Measurements from ENCODE around the gene AGBL4.

- no peak for TF ChIP-seq EZH2 (IDR thresholded peaks at IDR 0.05)
- TF ChIP-seq POLR2AphosphoS5 (IDR thresholded peaks at IDR 0.05; ENCODE audit: borderline replicate concordance, low read depth, low read length): no peak
These were observed 1298.3 kb downstream of the AGBL4 start for GRCh38 chr1:48725341-48726046.

Data from SK-N-MC (cell line).